ENCODE measurements around the gene LRRD1.
"Not testable (repeated sequence)": the region's sequence is repeated elsewhere in the genome, so short reads cannot be mapped to it uniquely, and the experiment has no call there.

The LRRD1 gene

GRCh38 chr7:92137557-92137956, 41.4 kb downstream of the LRRD1 start:
- no peak for DNase-seq

- DNase-seq, result peak; percentile 60
These were observed 43.7 kb downstream of the LRRD1 start for GRCh38 chr7:92135052-92135889.

GRCh38 chr7:92134271-92135051, 44.5 kb downstream of the LRRD1 start, which contains the start of gene CYP51A1:
CYP51A1 (minus strand) TSS chr7:92134477; CDS start chr7:92134364, 113 bp downstream.
- DNase-seq, result peak; percentile 95

GRCh38 chr7:92133737-92134270, 45.1 kb downstream of the LRRD1 start:
- peak; percentile 61 for DNase-seq

GRCh38 chr7:92133133-92133736, 45.7 kb downstream of the LRRD1 start:
- no peak for DNase-seq

- no peak for DNase-seq
These were observed 47.1 kb downstream of the LRRD1 start for GRCh38 chr7:92131764-92132330.

GRCh38 chr7:92131093-92131492, 47.8 kb downstream of the LRRD1 start:
- no peak for DNase-seq

- no peak for DNase-seq
These were observed 57.3 kb downstream of the LRRD1 start for GRCh38 chr7:92121681-92122080.

- DNase-seq, result no peak
These were observed 59.7 kb downstream of the LRRD1 start for GRCh38 chr7:92119213-92119759.

GRCh38 chr7:92116949-92117348, 62.0 kb downstream of the LRRD1 start:
- DNase-seq, result no peak

GRCh38 chr7:92115821-92116220, 63.1 kb downstream of the LRRD1 start:
- DNase-seq, result no peak

GRCh38 chr7:92110857-92111256, 68.1 kb downstream of the LRRD1 start:
- DNase-seq, result no peak

GRCh38 chr7:92108821-92109220, 70.1 kb downstream of the LRRD1 start:
- DNase-seq, result no peak

GRCh38 chr7:92102862-92103261, 76.1 kb downstream of the LRRD1 start:
- DNase-seq, result not testable (repeated sequence)

- no peak for DNase-seq
These were observed 78.4 kb downstream of the LRRD1 start for GRCh38 chr7:92100534-92100933.

GRCh38 chr7:92095380-92095779, 83.6 kb downstream of the LRRD1 start:
- DNase-seq, result no peak
